Measurements from ENCODE around the gene CCL25. TPM values are rescaled to one million over a fixed set of nuclear protein-coding genes. Genes with fewer than 3 reads are reported as not detected.

CCL25 gene
- total RNA-seq, 1 experiment from 2014 or later: not detected

DNA sequence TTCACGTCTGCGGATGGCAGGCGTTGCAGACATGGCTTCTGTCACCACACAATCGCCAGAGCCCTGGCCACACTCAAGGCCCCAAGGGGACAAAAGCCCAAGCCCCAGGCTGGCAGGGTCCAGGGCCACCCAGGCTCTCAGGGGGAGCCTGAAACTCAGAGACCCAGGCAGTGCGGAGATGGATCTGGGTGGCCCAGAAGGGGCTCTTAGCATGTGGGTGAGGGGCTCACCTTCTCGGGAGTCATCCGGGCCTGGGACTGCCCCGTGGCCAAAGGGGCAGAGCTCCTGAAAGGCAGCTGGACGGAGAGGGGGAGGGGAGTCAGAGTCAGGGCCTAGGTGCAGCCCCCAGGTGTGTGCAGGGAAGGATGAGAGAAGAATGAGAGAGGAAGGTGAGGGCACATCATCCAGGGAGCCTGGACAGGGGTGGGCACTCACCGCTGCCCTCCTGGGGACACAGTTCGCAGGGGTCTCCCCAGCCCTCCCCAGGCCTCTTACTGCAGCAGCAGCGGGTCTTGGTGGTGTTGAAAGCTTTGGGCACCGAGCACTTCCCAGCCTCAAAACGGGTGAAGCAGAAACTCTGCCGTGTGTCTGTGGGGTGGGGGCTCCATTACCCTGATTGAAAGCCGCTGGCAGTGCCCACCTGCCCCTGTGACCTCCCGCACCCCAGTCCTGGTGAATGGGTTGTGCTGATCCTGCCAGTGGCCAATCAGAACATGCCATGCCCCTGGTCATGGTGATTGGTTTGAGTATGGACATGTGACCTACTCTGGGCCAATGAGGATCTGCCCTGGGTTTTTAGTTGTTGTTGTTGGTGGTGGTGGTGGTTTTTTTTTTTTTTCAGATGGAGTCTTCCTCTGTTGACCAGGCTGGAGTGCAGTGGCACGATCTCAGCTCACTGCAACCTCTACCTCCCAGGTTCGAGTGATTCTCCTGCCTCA is 37.4 kb downstream of the CCL25 start:
- ATAC-seq (no peak), DNase-seq (ENCODE audit: low read depth, low spot score) (no peak)
- Histone ChIP-seq H3K4me2 (ENCODE audit: low read length) (no peak overlapping the region), H4K20me1 (ENCODE audit: insufficient read depth) (no peaks in the 10 kb centered on the region), H3K9ac (ENCODE audit: low read length) (no peak overlapping the region), H3K4me1 (ENCODE audit: control insufficient read depth in 1 of 2, insufficient read depth in 2 of 2, low read length in 2 of 2) (peaks cover 13 to 18% of the 10 kb centered on the region in 2 experiments; a peak in 3 of 4 replicates), H3K9me2 (ENCODE audit: insufficient read depth) (no peaks in the 10 kb centered on the region), H3K27ac (ENCODE audit: low read depth, low read length) (no peak overlapping the region), H3K27me3 (ENCODE audit: insufficient read depth, low read length) (no peaks in the 10 kb centered on the region), H3K79me2 (ENCODE audit: insufficient read depth, low read length) (no peaks in the 10 kb centered on the region), H3K36me3 (ENCODE audit: control insufficient read depth in 1 of 2, insufficient read depth in 2 of 2, low read length in 2 of 2) (no peaks in the 10 kb centered on the region), H3K4me3 (replicated peaks in 1 of 2; ENCODE audit: low read depth in 1 of 2, low read length in 2 of 2) (no peak overlapping the region), H3K9me3 (ENCODE audit: control insufficient read depth in 1 of 2, insufficient read depth in 1 of 2, low read depth in 1 of 2, low read length in 2 of 2) (peaks cover 0 to 4% of the 10 kb centered on the region in 2 experiments; a peak in 2 of 4 replicates), H2AFZ (ENCODE audit: low read depth, low read length, poor library complexity, severe bottlenecking) (no peak overlapping the region)
- TF ChIP-seq JUND (IDR thresholded peaks at IDR 0.05) (no peak), ZNF274 (IDR thresholded peaks at IDR 0.05; ENCODE audit: low read depth, low read length) (no peak), EGR1 (IDR thresholded peaks at IDR 0.05; ENCODE audit: low read depth) (no peak), TCF7L2 (IDR thresholded peaks at IDR 0.05; ENCODE audit: borderline replicate concordance, extremely low read depth, insufficient read depth, insufficient read length) (no peak), SRF (IDR thresholded peaks at IDR 0.05; ENCODE audit: low read depth) (no peak), ELF1 (IDR thresholded peaks at IDR 0.05; ENCODE audit: borderline replicate concordance, low read depth) (no peak), RAD21 (IDR thresholded peaks at IDR 0.05; ENCODE audit: low read depth) (no peak), POLR2AphosphoS5 (IDR thresholded peaks at IDR 0.05; ENCODE audit: low read depth, low read length) (no peak), POLR2A (IDR thresholded peaks at IDR 0.05; ENCODE audit: borderline replicate concordance, extremely low read depth, insufficient read depth, insufficient read length) (no peak), YY1 (IDR thresholded peaks at IDR 0.05; ENCODE audit: extremely low read depth, insufficient replicate concordance, low read depth, low read length) (no peak), ZFX (IDR thresholded peaks at IDR 0.05) (no peak), SIN3A (IDR thresholded peaks at IDR 0.05; ENCODE audit: low read depth) (no peak), SP1 (IDR thresholded peaks at IDR 0.05; ENCODE audit: low read depth) (no peak)
- TF ChIP-seq, protein P1, sequence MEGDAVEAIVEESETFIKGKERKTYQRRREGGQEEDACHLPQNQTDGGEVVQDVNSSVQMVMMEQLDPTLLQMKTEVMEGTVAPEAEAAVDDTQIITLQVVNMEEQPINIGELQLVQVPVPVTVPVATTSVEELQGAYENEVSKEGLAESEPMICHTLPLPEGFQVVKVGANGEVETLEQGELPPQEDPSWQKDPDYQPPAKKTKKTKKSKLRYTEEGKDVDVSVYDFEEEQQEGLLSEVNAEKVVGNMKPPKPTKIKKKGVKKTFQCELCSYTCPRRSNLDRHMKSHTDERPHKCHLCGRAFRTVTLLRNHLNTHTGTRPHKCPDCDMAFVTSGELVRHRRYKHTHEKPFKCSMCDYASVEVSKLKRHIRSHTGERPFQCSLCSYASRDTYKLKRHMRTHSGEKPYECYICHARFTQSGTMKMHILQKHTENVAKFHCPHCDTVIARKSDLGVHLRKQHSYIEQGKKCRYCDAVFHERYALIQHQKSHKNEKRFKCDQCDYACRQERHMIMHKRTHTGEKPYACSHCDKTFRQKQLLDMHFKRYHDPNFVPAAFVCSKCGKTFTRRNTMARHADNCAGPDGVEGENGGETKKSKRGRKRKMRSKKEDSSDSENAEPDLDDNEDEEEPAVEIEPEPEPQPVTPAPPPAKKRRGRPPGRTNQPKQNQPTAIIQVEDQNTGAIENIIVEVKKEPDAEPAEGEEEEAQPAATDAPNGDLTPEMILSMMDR (IDR thresholded peaks at IDR 0.05 in 2 of 3, conservative IDR thresholded peaks at IDR 0.05 in 1 of 3; ENCODE audit: borderline replicate concordance in 1 of 3, insufficient read depth in 1 of 3, low read depth in 2 of 3, low read length in 2 of 3): no peak
- TF ChIP-seq, protein P2, sequence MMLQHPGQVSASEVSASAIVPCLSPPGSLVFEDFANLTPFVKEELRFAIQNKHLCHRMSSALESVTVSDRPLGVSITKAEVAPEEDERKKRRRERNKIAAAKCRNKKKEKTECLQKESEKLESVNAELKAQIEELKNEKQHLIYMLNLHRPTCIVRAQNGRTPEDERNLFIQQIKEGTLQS (IDR thresholded peaks at IDR 0.05): no peak
- TF ChIP-seq, protein P3, sequence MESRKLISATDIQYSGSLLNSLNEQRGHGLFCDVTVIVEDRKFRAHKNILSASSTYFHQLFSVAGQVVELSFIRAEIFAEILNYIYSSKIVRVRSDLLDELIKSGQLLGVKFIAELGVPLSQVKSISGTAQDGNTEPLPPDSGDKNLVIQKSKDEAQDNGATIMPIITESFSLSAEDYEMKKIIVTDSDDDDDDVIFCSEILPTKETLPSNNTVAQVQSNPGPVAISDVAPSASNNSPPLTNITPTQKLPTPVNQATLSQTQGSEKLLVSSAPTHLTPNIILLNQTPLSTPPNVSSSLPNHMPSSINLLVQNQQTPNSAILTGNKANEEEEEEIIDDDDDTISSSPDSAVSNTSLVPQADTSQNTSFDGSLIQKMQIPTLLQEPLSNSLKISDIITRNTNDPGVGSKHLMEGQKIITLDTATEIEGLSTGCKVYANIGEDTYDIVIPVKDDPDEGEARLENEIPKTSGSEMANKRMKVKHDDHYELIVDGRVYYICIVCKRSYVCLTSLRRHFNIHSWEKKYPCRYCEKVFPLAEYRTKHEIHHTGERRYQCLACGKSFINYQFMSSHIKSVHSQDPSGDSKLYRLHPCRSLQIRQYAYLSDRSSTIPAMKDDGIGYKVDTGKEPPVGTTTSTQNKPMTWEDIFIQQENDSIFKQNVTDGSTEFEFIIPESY (IDR thresholded peaks at IDR 0.05; ENCODE audit: extremely low read depth, insufficient replicate concordance, low read length): no peak
- TF ChIP-seq, protein P4, sequence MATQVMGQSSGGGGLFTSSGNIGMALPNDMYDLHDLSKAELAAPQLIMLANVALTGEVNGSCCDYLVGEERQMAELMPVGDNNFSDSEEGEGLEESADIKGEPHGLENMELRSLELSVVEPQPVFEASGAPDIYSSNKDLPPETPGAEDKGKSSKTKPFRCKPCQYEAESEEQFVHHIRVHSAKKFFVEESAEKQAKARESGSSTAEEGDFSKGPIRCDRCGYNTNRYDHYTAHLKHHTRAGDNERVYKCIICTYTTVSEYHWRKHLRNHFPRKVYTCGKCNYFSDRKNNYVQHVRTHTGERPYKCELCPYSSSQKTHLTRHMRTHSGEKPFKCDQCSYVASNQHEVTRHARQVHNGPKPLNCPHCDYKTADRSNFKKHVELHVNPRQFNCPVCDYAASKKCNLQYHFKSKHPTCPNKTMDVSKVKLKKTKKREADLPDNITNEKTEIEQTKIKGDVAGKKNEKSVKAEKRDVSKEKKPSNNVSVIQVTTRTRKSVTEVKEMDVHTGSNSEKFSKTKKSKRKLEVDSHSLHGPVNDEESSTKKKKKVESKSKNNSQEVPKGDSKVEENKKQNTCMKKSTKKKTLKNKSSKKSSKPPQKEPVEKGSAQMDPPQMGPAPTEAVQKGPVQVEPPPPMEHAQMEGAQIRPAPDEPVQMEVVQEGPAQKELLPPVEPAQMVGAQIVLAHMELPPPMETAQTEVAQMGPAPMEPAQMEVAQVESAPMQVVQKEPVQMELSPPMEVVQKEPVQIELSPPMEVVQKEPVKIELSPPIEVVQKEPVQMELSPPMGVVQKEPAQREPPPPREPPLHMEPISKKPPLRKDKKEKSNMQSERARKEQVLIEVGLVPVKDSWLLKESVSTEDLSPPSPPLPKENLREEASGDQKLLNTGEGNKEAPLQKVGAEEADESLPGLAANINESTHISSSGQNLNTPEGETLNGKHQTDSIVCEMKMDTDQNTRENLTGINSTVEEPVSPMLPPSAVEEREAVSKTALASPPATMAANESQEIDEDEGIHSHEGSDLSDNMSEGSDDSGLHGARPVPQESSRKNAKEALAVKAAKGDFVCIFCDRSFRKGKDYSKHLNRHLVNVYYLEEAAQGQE (IDR thresholded peaks at IDR 0.05; ENCODE audit: low read depth): no peak
- no TSS peak for BruUV-seq (replicated peaks)
- ChIA-PET RAD21 (ENCODE audit: low non-redundant PET in 1 of 2, low total read pairs in 2 of 2, uncharacterized antibody in 2 of 2, unreplicated experiment in 2 of 2) (no interaction called here), CTCF (no interaction called here), POLR2A (no interaction called here)
- intact Hi-C loops (cut with micrococcal nuclease): no loop called here

All from HCT116 (cell line).